Activated CD8-positive, alpha-beta memory T cell treated with anti-CD3 and anti-CD28 coated beads, Interleukin-2, amount 50 U/mL, for 24 hours (primary cell): Measurements from ENCODE around the gene CYP19A1.
"Not testable (repeated sequence)": the region's sequence is repeated elsewhere in the genome, so short reads cannot be mapped to it uniquely, and the experiment has no call there.

Source experiments
- DNase-seq: peaks from one replicate; pipeline ENCODE4 v3.0.0-alpha.2; 2020; ENCODE audit errors: extremely low read depth

The CYP19A1 gene

DNA sequence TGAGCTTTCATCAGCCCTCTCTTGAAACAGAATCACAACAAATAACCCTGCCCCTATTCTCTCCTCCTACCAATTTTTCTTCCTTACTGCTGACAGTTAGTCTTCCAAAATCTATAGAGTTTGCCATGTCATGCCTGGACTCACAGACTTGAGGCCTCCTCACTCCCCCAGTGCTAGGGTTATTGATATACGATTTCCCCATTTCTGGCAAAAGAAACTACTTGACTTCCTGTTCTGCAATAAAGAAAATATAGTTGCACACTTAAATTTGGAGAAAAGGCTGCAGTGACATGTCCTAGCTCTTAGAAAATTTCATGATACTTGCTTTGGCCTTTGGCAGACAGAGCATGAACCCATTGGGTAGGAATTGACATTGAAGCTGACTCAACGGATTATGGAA, 75.9 kb downstream of the CYP19A1 start:
- DNase-seq, result no peak

DNA sequence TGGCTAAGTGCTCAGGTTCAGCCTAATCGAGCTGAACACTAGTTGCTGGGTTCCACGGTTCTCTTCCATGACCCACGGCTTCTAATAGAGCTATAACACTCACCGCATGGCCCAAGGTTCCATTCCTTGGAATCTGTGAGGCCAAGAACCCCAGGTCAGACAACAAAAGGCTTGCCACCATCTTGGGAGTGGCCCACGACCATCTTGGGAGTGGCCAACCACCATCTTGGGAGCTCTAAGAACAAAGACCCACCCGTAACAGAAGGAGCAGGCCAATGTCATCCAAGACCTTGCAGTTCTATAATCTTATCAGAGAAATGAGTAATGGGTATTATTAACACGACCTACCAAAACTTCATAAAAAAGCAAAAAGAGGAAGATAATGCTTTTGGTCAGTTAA, 77.3 kb downstream of the CYP19A1 start:
- not testable (repeated sequence) for DNase-seq

DNA sequence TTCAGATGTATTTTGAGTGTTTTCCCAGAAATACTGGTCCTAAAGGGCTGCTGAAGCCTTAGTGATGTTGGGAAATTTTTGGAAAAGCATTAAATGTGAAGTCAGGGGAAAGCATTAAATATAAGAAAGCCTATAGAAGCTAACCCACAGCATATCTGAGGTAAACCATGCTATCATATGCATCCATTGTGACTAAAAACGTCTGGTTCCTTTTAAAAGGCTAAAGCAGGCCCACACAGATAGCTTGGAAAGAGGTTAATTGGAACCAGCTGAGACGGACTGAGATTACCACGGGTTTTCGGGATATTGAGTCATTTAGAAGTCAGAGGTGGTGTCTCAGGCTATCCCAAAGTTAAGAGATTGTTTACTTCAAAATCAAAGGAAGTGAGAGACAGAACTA, 78.2 kb downstream of the CYP19A1 start:
- no peak for DNase-seq

DNA sequence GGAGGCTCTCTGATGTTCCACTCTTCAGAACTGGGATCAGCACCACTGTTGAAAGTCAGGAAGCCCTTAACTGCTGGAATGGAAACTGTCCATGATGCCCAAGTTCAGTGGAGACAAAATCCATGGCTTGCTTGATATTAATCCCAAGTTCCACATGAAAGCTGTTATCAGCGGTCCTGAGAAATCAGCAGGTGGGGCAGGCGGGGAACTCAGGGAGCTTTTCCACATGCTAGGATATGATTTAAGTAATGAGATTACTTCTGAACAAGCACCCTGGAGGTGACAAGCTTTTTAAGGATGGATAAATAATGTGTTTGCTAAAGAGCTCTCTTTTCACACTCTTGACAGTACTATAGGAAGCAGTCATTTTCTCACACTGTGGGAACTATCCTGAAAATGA, 82.9 kb downstream of the CYP19A1 start:
- no peak for DNase-seq

DNA sequence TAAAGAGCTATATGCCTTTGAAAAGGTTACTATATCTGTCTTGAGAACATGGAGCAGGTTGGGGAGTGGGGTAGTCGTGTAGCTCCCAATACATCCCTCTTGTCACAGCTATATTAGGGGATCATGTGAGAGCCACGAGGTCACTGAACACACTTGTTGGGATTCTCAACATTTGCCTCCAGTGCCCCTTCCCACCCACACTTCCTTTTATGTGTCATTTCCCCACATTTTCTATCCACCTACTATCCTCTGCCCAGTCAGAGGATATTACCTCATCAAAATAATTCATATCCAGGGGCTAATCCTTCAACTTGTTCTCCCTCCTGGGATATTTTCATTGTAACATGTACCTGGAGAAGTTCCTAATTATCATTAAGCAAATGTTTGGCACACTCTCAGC, 85.0 kb downstream of the CYP19A1 start:
- no peak for DNase-seq

DNA sequence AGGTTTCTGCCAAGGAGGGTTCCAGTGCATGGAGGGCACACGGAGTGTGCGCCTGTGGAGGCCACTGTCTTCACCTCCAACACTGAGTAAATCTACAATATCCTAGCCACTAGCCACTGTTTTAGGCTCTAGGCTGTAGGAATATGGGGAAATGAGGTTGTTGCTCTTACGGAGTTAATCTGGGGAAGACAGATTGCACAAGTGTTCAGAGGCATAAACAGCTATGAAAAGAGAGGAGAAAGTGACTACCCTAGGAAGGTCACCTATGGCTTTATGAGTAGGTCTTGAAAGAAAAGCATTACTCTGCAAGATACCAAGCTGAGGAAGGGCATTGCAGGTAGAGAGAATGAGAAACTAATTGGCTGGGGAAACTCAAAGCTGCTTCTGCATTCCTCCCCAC, 85.7 kb downstream of the CYP19A1 start:
- no peak for DNase-seq

DNA sequence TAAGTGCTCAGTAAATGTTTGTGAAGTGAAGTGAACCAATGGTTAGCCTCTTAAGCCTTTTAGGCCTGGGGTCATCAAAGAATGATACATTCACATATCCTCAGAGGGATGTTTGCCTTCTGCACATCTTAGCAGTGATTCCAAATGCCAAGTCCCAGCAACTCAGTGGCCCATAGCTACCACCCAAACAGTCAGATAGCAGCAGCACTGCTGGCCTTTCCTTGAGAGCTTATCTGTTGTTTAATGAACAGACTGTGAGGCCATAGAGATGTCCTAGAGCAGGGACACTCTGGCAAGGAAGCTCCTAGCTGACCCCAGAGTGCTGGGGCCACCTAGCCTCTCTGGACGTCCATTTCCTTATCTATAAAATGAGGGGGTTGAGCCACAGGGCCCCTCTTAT, 86.8 kb downstream of the CYP19A1 start:
- no peak for DNase-seq

DNA sequence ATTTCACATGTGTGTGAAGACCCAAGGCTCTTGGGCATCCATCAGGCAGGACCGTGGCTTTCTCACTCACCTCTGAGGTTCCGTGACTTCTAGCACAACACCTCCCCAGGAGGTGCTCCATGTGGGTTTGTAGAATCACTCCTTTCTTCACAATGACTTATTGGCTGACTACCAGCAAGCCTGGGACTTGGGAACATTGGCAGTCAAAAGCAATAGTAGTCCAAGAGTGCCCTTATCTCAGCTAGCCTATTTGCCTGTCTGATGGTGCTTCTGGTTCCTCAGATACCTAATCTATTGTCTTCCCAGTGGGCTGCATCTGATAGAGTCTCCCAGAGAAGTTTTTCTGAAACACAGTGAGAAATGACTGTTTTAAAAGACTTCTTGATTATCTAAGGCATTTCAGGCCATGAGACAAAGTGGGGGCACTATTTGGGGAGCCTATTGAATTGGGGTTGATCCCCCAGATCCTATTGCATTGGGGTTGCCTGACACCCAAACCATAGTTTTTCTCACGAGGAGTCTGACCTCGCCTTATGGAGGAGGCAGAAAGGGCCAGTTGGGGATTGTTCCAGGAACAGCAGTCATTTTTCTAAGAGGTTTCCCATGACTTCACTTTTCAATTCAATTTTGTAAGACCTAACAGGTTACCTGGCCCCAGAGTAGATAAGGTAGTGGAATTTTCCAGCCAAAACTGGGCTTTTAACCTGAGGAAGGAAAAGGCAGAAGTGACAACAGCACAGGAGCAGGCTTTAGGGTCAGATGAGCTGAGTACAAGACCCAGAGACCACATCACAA, 88.0 kb downstream of the CYP19A1 start:
- DNase-seq, result no peak

DNA sequence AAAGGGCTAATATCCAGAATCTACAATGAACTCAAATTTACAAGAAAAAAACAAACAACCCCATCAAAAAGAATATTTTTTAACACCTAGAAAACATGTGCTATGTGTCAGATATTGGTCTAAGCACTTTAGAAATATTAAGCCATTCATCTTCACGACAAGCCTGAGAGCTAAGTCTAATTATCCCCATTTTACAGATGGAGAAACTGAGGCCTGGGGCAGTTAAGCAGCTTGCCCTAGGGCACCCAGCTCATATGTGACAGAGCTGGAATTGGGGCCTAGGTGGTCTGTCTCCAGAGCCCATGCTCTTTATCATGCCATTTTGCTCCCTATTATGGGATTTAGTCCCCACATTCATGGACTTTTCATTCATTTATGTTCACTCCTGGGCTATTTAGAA, 92.8 kb downstream of the CYP19A1 start:
- no peak for DNase-seq

DNA sequence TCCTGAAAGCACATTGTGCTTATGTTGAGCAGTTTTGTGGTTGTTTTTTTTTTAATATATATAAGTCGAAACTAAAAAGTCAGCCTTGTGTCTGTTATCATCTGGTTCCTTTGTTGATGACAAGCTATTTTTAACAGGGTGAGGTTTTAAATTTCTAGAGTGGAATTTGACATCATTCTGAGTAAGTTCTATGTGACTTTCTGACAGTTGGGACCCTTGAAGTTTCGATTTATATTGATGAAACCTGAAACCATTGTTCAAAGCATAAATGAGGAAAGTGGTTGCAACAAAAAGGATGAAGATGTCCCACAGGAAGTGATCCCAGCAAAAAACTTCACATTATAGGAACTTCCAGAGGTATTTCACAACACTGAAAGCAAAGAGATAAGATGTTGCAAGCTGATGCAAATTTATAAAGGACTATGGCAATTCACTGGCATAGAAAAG, 94.0 kb downstream of the CYP19A1 start:
- no peak for DNase-seq

DNA sequence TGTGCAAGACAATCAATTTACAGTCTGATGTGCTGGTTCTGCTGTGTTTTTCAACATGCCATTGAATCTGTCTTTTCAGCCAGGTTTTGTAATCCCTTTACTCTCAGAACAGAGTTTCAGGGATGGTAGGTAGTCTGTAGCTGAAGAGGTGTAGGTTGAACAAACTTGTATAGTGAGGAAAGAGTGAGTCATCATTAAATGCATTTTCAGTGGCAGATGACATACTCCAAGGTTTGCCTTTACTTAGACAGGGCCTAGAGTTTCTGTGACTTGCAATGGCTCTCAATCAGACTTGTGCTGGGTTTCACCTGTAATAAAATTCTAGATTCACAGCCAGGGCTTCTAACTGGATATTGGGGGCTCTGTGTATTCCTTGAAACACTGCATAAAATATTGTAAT, 94.6 kb downstream of the CYP19A1 start:
- DNase-seq, result no peak

DNA sequence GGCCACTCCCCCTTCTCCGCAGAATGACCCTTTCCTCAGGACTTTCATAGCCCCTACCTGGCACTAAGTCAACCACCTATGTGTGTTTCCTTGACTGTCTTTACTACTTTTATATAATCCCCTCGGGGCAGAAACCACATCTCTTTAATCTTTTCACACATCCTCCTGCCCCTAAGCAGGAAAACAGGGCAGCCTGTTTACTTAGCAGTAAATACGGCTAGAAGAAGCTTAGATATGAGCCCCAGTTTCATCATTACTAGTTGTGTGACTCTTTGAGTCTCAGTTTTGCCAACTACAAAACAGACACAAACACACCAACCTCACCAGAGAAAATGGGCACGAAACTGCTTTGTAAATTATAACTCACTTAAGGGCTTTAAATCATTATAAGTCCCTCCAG, 98.3 kb downstream of the CYP19A1 start:
- DNase-seq, result no peak

DNA sequence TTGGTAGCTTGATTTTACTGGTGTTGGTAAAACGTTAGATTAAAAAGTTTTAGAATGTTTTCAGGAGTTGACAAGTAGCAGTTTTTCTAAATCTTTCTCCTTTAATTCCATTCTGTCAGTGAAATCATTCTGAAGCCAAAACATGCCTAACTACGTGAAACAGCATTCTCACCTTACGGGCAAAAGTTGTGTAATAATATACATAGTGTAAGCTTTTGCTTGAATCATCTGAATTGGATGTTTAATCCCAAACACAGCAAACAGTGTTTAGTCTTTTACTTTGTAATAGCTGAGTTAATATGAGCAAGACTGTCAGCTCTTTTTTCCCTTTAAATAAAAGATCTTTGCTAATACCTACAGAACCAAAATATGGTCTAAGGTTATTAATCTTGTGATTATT, 100.6 kb downstream of the CYP19A1 start:
- no peak for DNase-seq

DNA sequence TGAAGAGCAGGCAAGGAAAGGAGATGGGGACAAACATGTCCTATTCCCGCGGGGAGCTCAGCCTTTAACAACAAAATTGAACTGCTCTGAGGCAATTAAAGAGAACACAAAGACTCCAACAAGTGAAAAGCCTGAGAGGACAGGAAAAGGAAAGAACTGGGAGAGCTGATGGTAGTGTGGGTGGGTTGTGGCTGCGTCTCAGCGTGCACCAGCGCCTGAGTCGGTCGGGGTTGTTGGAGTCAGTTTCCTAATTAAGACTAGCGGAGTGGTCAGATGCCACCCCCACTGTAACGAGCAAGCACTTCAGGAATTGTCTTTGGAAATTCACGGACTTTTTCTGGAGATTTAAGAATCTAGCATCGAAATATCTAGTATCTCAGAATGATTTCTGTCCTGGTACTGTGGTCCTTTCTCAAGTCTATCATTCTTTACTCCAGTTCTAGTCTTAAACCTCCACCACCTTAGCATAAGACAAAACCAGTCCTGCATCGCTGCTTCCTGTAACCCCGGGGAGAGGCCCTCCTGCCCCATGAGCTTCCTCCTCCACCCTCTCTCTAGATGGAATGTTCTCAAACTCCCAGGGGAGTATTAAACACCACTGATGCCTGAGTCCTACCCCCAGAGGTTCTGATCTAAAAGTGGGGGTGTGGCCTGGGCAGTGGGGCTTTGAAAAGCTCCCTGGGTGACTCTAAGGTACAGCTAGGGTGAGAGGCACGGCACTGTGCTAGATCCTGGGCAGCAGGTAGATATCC, 104.0 kb downstream of the CYP19A1 start:
- no peak for DNase-seq

DNA sequence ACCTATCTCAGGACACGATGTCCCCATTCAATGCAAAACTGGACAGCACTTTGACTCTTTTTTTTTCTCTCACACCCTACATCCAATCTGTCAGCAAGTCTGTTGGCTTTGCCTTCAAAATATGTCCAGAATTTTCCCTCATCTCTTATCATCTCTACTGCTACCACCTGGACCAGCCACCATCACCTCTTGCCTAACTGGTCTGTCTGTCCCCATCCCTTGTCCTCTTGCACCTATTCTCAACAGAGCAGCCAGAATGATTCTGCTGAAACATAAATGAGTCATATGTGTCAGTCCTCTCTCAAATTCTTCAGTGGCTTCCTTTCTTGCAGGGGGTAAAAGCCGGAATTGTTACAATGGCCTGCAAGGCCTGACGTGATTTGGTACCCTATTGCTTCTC, 105.8 kb downstream of the CYP19A1 start:
- DNase-seq, result no peak

DNA sequence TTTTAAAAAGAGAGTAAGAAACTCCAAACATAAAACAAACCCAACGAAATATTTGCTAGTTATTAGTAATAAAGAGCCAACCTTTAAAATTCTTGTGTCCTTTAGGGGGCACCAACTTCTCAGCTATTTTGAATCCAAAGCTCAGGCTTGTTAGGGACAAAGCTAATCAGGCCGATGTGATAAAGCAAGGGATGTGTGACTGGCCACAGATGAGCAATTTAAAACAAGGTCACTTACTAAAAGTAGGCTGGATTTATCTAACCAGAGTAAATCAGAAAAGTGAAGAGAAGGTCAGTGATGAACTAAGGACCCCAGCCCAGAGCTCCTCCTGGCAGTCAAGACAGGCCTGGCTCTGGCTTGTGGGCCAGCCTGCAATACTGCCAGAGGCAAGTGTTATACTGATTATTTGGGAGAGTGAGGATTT, 108.5 kb downstream of the CYP19A1 start:
- DNase-seq, result no peak

DNA sequence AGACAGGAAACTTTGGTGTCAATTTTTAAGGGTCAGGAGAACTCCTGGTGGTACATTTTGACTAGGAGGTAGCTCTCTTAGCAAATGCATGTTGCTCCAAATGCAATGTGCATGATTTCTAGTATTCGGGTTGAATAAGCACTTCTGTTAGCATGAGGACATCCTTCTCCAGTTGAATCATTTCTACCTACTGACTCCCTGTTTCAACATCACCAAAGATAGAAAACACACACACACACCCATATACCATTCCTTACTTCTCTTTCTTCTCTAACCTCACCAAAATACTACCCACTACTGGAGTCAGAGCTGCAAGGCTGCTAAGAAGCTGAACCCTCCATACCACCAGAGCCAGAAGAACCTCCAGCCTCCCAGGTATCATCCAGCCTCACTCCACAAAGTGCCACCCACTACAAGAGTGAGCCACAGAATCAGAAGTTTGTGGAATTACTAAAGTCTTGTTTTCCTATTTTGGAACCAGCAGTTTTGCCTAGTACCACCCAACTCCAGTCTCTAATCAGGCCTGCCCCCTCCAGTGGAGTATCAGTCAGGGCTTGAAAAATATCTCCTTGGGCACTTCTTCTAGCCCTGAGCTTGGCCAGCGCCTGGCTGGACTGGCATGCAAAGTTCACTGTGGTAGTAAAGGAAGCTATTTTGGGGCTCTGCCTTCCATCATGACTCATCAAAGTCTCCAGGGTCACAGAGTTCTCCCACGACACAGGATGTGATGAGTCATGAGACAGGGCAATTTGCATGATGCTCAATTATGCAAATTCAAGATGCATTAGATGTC, 110.3 kb downstream of the CYP19A1 start:
- DNase-seq, result no peak

DNA sequence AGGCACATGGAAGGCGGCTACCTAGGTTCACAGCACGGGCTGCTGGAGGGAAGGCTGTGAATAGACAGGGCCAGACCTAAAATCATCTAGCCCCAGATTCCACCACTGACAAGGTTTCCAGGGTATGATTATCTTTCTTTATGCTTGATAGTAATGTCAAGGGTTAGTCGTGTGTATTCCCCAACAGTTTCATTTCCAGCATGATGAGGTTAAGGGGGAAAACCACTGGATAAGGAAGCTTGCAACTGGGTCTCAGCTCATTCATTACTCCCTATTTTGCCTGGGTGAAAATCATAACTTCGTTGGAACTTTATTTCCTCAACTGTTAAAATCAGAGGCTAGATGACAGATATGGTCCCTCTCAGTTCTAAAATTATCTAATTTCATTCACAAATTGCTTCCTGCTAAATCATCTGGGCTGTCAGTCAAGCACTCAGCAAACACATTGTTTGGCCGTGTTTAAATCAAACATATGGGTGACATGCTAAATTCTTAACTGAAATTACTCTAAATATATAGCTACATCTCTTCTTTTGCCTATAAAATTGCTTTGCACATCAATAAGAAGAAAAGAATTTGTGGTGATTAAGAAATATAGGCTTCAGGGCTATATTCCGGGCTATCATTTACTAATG, 111.7 kb downstream of the CYP19A1 start:
- no peak for DNase-seq

DNA sequence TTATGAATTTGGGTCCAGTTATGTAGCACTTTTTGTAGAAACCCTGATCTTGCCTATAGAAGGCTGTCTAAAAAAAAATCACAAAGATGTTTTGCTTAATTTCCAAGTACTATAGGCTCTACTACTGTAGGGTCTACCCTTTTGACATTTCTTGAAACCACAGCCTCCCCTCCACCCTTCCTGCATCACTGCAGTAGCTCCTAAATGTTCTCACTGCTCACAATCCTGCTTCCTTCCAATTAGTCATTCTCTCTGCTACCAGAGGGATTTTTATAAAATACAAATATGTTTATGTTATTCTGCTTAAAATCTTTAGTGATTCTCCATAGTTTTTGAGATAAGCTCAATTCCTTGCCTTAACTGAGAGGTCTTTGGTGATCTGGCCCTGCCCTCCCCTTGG, 114.0 kb downstream of the CYP19A1 start:
- no peak for DNase-seq

DNA sequence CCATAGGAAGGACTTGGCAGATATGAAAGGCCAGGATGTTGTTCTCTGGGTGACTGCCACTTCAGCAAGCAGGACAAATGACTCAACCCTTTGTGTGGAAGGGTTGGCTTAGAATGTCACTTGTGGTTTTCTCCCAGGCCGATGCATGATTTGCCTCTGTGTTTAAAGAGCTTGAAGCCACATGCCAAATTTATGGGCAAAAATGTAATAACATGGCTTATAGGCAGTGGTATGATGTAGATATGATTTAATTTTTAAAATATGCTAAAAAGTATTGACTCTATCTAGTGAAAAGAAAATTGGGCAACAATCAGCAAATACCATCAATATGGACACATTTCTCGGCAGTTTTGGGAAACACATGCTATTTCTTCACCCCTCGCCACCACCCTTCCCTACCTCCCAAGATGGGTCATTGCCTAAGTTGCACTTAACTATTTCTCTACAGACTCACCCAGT, 114.6 kb downstream of the CYP19A1 start:
- no peak for DNase-seq

DNA sequence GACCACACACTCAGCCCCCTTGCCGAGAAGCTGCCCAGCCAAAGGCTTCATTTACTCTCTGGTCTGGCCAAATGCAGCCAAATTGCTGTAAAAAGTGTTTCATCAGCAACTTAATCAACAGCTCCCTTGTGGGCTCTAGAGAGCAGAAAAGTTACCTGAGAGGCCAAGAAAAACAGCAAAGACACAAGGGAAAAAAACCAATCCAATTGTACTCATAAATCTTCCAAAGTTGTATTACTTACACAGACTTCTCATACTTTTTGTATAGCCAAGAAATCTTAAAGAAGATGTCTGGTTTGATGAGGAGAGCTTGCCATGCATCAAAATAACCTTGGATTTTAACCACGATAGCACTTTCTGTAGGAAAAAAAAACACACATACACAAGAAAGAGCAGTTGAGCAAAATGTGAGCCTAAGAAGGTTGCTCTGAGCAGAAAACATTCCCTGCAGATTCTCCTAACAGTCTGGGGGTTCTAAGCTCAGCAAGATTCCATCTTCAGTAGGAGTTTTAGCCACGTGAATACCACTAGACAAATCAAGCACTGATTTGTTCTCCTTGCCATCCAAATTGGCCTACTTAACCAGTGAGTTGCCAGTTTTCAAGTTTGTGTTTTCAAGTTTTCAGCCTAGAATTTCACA, 120.0 kb downstream of the CYP19A1 start:
- DNase-seq, result no peak
